Lung (tissue), 12 donors: ENCODE data around the gene KIAA1671. TPM values are rescaled to one million over a fixed set of nuclear protein-coding genes. Genes with fewer than 3 reads are reported as not detected.

Experiments
- ATAC-seq: fragments of 200-7000 bp; cut with Tn5 transposase; one replicate; pipeline ENCODE4 v1.9.1; 2020; ENCODE audit warnings: moderate number of reproducible peaks; ENCODE audit not compliant: insufficient read depth, low FRiP score
- DNase-seq, 3 donors: peaks; one replicate each; pipeline ENCODE4 v3.0.0-alpha.2; 2013 to 2017
- H3K27ac ChIP-seq, 2 donors: one replicate each; pipeline ENCODE4 v1.5.1; 2013; ENCODE audit warnings: mild to moderate bottlenecking in 2 of 2, moderate library complexity in 2 of 2, control low read depth in 1 of 2, inconsistent platforms in 1 of 2, low read depth in 1 of 2, low read length in 1 of 2
- H3K27me3 ChIP-seq, 3 donors: one replicate each; pipeline ENCODE4 v1.5.1; 2013; ENCODE audit warnings: low read length in 2 of 3; ENCODE audit not compliant: control insufficient read depth in 3 of 3, insufficient read depth in 3 of 3
- H3K36me3 ChIP-seq, 4 donors: one replicate each; pipeline ENCODE4 v1.5.1; 2013; ENCODE audit warnings: low read length in 4 of 4, mild to moderate bottlenecking in 1 of 4, moderate library complexity in 1 of 4; ENCODE audit not compliant: control insufficient read depth in 4 of 4, insufficient read depth in 4 of 4
- H3K4me1 ChIP-seq, 5 donors: one replicate each; pipeline ENCODE4 v1.5.1; 2013; ENCODE audit warnings: low read length in 5 of 5, mild to moderate bottlenecking in 2 of 5, moderate library complexity in 1 of 5; ENCODE audit not compliant: control insufficient read depth in 5 of 5, insufficient read depth in 5 of 5
- H3K4me3 ChIP-seq: one replicate; pipeline ENCODE4 v1.5.1; 2013; ENCODE audit warnings: mild to moderate bottlenecking, control low read depth, moderate library complexity
- H3K9ac ChIP-seq, 2 donors: one replicate each; pipeline ENCODE4 v1.5.1; 2013; ENCODE audit warnings: low read length in 2 of 2, control low read depth in 1 of 2; ENCODE audit not compliant: insufficient read depth in 1 of 2
- H3K9me3 ChIP-seq, 4 donors: one replicate each; pipeline ENCODE4 v1.5.1; 2013; ENCODE audit warnings: low read length in 3 of 4, mild to moderate bottlenecking in 1 of 4, moderate library complexity in 1 of 4; ENCODE audit not compliant: control insufficient read depth in 4 of 4, insufficient read depth in 3 of 4
- whole genome bisulfite sequencing, 2 donors: extraction: QIAGEN DNeasy Blood & Tissue Kit; methylation state at CpG; one replicate each; pipeline ENCODE4 v1.1.7; 2013; 5-methylcytosine and 5-hydroxymethylcytosine counted together
- polyA plus RNA-seq, 2 donors: library from polyadenylated mRNA; stranded (reverse); fragments of 200-250 nt; gene quantifications; one replicate each; pipeline ENCODE4 v1.2.1, GENCODE V29; 2013
- total RNA-seq, 2 donors: library from RNA; depleted of rRNA in 1 of 2; stranded (reverse); fragments of >200 nt in 1 of 2; gene quantifications; one replicate each; pipeline ENCODE4 v1.2.1, GENCODE V29; 2014 to 2021
- TF ChIP-seq, protein P1 (sequence below): IDR thresholded peaks from 2 replicates; pipeline ENCODE4 v1.5.1; 2012; ENCODE audit warnings: mild to moderate bottlenecking; ENCODE audit errors: control extremely low read depth, extremely low read depth
- donor health status: control.
- donor health status: control.
- donor health status: Bipolar disorder and iron deficiency.
- donor health status: healthy.
- donor health status: DM: yes; HTN: yes; CAD: no.

Gene KIAA1671
- total and polyA plus RNA-seq, 4 donors, result 7.6 to 44.6 (median 24.0) TPM

DNA sequence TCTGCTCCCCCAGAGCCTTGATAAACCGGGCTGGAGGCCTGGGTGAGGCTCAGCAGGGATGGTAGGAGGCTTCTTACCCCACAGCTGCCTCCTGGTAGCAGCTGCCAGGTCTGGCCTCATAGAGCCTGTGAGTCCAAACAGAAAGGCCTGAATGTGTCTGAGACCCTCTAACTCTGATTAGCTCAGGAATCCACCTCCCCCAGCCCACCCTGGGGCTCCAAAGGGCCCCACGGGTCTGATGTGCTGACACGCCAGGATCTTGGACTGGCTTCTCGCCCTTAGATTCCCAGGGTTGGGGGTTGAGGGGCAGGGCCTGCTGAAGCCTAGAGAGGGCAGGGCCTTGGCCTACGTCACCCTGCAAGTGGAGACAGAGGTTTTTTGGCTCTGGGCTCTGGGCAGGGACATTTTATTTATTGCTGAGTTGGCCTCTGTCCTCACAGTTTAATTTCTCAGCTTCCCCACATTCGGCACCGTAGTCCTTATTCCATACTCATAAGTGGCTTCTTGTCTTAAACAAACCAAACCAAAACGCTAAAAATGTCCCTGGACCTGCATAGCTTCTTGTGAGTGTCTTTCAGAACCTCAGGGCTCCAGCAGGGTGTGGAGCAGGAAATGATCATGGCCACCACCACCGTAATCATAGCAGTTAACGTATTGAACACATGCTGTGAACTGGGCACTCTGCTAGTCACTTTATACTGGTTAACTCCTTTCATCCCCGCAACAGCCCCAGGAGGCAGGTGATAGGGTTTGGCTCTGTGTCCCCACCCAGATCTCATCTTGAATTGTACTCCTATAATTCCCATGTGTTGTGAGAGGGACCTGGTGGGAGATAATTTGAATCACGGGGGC is 25.1 kb downstream of the KIAA1671 start:
- no peak for ATAC-seq
- WGBS, 2 donors, result 47 to 71% methylated on average over 12 of the region's 12 CpGs
- DNase-seq, result peak; percentile 51 to 71 (median 56)
- TF ChIP-seq, protein P1, sequence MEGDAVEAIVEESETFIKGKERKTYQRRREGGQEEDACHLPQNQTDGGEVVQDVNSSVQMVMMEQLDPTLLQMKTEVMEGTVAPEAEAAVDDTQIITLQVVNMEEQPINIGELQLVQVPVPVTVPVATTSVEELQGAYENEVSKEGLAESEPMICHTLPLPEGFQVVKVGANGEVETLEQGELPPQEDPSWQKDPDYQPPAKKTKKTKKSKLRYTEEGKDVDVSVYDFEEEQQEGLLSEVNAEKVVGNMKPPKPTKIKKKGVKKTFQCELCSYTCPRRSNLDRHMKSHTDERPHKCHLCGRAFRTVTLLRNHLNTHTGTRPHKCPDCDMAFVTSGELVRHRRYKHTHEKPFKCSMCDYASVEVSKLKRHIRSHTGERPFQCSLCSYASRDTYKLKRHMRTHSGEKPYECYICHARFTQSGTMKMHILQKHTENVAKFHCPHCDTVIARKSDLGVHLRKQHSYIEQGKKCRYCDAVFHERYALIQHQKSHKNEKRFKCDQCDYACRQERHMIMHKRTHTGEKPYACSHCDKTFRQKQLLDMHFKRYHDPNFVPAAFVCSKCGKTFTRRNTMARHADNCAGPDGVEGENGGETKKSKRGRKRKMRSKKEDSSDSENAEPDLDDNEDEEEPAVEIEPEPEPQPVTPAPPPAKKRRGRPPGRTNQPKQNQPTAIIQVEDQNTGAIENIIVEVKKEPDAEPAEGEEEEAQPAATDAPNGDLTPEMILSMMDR, result no peak
- Histone ChIP-seq H3K9ac (peak overlapping the region; percentile 16 to 62), H3K9me3 (peaks cover 0 to 2% (median 0%) of the 10 kb centered on the region in 4 donors), H3K4me1 (peaks cover 0 to 26% (median 11%) of the 10 kb centered on the region in 5 donors), H3K27ac (peak overlapping the region; percentile 38 to 88), H3K4me3 (no peak overlapping the region), H3K27me3 (no peaks in the 10 kb centered on the region), H3K36me3 (no peaks in the 10 kb centered on the region)

DNA sequence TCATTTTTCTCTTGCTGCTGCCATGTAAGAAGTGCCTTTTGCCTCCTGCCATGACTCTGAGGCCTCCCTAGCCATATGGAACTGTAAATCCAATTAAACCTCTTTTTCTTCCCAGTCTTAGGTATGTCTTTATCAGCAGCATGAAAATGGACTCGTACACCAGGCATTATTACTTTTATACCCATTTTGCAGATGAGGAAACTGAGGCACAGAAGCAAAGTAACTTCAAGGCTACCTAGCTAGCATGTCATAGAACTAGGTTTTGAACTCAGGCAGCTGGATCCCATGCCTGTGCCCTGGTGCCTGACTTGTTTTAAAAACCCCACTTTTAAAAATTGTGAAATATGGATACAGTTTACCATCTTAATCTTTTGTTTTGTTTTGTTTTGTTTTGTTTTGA is 25.8 kb downstream of the KIAA1671 start:
- H3K4me3 ChIP-seq, result no peak overlapping the region
- peaks cover 0 to 2% (median 0%) of the 10 kb centered on the region in 4 donors for H3K9me3 ChIP-seq
- H3K27ac ChIP-seq, result peak overlapping the region; percentile 38 to 88
- DNase-seq (no peak), ATAC-seq (no peak)
- H3K4me1 ChIP-seq, result peaks cover 0 to 26% (median 11%) of the 10 kb centered on the region in 5 donors
- TF ChIP-seq, protein P1, result no peak
- no peak overlapping the region for H3K9ac ChIP-seq
- WGBS, 2 donors, result 89 to 97% methylated on average over 1 of the region's 1 CpG
- no peaks in the 10 kb centered on the region for H3K36me3 ChIP-seq
- H3K27me3 ChIP-seq, result no peaks in the 10 kb centered on the region

DNA sequence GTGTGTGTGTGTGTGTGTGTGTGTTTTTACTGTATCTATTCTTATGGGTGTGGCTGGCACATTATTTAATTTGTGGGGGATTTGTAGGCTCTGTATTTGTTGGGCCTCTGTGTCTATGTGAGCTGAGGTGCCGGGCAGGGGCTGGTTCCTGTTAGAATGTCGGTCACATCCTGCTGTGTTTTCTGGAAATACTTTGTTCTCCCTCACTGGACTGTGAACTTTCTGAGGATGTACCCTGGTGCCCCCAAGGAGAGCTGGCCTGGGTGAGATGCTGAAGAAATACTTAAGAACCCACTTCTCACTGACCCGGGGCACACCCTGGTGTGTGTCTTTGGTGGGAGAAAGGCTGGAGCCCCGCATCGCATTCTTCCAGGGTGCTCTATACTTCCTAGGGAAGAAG is 28.6 kb downstream of the KIAA1671 start:
- Histone ChIP-seq H3K4me1 (peaks cover 0 to 22% (median 13%) of the 10 kb centered on the region in 5 donors), H3K27me3 (no peaks in the 10 kb centered on the region), H3K9ac (no peak overlapping the region), H3K4me3 (no peak overlapping the region), H3K36me3 (no peaks in the 10 kb centered on the region), H3K9me3 (peaks cover 0 to under 1% (median 0%) of the 10 kb centered on the region in 4 donors), H3K27ac (peak overlapping the region in 1 of 2 donors; percentile 51)
- DNase-seq (no peak), ATAC-seq (no peak)
- WGBS, 2 donors, result 69 to 75% methylated on average over 5 of the region's 5 CpGs
- TF ChIP-seq, protein P1, result no peak
